HepG2 (cell line): Measurements from ENCODE around the gene DAPK1.

Source experiments
- FOXK2 ChIP-seq: fragments of 450-650 bp; IDR thresholded peaks from 2 replicates; pipeline ENCODE4 v1.6.1; 2016
- RAD51 ChIP-seq: fragments of 450-650 bp; IDR thresholded peaks from 2 replicates; pipeline ENCODE4 v1.6.1; 2016; ENCODE audit warnings: borderline replicate concordance
- SMC3 ChIP-seq: IDR thresholded peaks from 2 replicates; pipeline ENCODE4 v1.6.1; 2011; ENCODE audit warnings: low read length, improper control_type of control experiment
- ZNF44 ChIP-seq: sonication (generic); formaldehyde crosslinking; IDR thresholded peaks from 2 replicates; pipeline ENCODE4 v1.5.1; 2020; ENCODE audit warnings: mild to moderate bottlenecking, missing genetic modification reagents
- ZNF616 ChIP-seq: sonication (generic); formaldehyde crosslinking; IDR thresholded peaks from 2 replicates; pipeline ENCODE4 v1.5.0; 2020; ENCODE audit warnings: low read depth, mild to moderate bottlenecking, missing genetic modification reagents
- TF ChIP-seq, protein P1 (sequence below): sonication (generic); formaldehyde crosslinking; IDR thresholded peaks from 2 replicates; pipeline ENCODE4 v1.5.0; 2020; ENCODE audit warnings: mild to moderate bottlenecking, missing genetic modification reagents, moderate library complexity
- TF ChIP-seq, protein P2 (sequence below): fragments of 450-650 bp; IDR thresholded peaks from 2 replicates; pipeline ENCODE4 v1.6.1; 2017

DNA sequence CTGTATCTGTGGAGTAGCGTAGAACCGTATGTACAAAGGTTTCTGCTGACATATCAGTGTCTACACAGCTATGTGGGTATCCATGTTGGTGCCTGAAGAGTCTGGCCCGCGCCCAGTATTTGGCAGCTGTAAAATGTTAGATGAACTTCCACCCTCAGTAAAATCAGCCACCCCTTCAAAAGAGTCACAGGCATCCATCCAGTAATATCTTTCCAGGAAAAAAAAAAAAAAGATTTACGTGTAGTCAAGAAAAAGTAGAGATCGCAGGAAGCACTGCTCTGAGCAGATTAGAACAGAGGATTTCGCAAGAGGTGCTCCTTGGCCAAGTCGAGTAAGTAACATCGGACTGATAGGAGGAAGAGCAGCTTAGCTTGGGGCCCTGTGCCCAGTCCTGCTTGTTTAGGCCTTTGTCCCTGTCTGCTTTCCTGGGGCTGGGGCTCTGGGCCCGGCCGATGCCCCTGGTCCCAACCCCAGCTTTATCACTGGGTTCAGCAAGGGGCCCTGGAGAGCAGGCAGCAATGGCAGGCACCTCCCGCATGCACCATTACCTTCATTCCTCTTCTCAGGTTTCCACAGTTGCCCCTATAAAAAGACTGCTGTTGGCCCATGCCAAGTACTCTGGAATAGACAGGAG is 21.2 kb downstream of the DAPK1 start:
- TF ChIP-seq ZNF616 (CRISPR knock-in tag), result no peak
- TF ChIP-seq, protein P1, sequence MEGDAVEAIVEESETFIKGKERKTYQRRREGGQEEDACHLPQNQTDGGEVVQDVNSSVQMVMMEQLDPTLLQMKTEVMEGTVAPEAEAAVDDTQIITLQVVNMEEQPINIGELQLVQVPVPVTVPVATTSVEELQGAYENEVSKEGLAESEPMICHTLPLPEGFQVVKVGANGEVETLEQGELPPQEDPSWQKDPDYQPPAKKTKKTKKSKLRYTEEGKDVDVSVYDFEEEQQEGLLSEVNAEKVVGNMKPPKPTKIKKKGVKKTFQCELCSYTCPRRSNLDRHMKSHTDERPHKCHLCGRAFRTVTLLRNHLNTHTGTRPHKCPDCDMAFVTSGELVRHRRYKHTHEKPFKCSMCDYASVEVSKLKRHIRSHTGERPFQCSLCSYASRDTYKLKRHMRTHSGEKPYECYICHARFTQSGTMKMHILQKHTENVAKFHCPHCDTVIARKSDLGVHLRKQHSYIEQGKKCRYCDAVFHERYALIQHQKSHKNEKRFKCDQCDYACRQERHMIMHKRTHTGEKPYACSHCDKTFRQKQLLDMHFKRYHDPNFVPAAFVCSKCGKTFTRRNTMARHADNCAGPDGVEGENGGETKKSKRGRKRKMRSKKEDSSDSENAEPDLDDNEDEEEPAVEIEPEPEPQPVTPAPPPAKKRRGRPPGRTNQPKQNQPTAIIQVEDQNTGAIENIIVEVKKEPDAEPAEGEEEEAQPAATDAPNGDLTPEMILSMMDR (CRISPR knock-in tag), result no peak
- no peak for TF ChIP-seq FOXK2
- TF ChIP-seq ZNF44 (CRISPR knock-in tag), result no peak
- TF ChIP-seq RAD51, result no peak
- TF ChIP-seq, protein P2, sequence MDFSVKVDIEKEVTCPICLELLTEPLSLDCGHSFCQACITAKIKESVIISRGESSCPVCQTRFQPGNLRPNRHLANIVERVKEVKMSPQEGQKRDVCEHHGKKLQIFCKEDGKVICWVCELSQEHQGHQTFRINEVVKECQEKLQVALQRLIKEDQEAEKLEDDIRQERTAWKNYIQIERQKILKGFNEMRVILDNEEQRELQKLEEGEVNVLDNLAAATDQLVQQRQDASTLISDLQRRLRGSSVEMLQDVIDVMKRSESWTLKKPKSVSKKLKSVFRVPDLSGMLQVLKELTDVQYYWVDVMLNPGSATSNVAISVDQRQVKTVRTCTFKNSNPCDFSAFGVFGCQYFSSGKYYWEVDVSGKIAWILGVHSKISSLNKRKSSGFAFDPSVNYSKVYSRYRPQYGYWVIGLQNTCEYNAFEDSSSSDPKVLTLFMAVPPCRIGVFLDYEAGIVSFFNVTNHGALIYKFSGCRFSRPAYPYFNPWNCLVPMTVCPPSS, result no peak
- no peak for TF ChIP-seq SMC3
